SU-DHL-6 (cell line): ENCODE measurements around the gene DYNLT2B.

Experiments used
- H2AFZ ChIP-seq: fragments of 200-600 bp; sonication (generic); 2 replicates; pipeline ENCODE4 v1.6.1; 2014; ENCODE audit warnings: low read depth, mild to moderate bottlenecking, moderate library complexity, mixed read lengths, antibody characterized with exemption, low read length; ENCODE audit not compliant: severe bottlenecking
- H3F3A ChIP-seq: fragments of 200-600 bp; shearing (Covaris generic); 2 replicates; pipeline ENCODE4 v1.6.0; 2016; ENCODE audit warnings: antibody characterized with exemption, mild to moderate bottlenecking; ENCODE audit not compliant: insufficient read depth
- H3K27ac ChIP-seq: fragments of 200-600 bp; sonication (generic); 2 replicates; pipeline ENCODE4 v1.5.1; 2016; ENCODE audit warnings: low read depth, mild to moderate bottlenecking, low read length, moderate library complexity, mixed read lengths
- H3K27me3 ChIP-seq: fragments of 200-600 bp; sonication (generic), shearing (Covaris generic); 2 replicates; pipeline ENCODE4 v1.6.0; 2014; ENCODE audit warnings: mild to moderate bottlenecking, low read length
- H3K36me3 ChIP-seq: fragments of 200-600 bp; sonication (generic); 2 replicates; pipeline ENCODE4 v1.6.1; 2014; ENCODE audit warnings: mild to moderate bottlenecking, low read length, mixed read lengths
- H3K4me2 ChIP-seq: fragments of 300-600, 200-600 bp; shearing (Covaris generic), sonication (generic); 2 replicates; pipeline ENCODE4 v1.6.0; 2014; ENCODE audit warnings: low read length, low read depth, mild to moderate bottlenecking; ENCODE audit not compliant: poor library complexity, severe bottlenecking
- H3K4me3 ChIP-seq: fragments of 200-600 bp; sonication (generic); 2 replicates; pipeline ENCODE4 v1.5.1; 2014; ENCODE audit warnings: antibody characterized with exemption, low read length, mild to moderate bottlenecking, mixed read lengths; ENCODE audit not compliant: insufficient read depth, poor library complexity, severe bottlenecking
- H3K79me2 ChIP-seq: fragments of 200-600 bp; sonication (generic); 2 replicates; pipeline ENCODE4 v1.6.1; 2014; ENCODE audit warnings: mild to moderate bottlenecking, low read length, moderate library complexity; ENCODE audit not compliant: insufficient read depth
- H3K9ac ChIP-seq: fragments of 200-600 bp; sonication (generic); 2 replicates; pipeline ENCODE4 v1.7.0; 2014; ENCODE audit warnings: mild to moderate bottlenecking, low read length
- H3K9me2 ChIP-seq: fragments of 200-600 bp; sonication (generic); replicated peaks from 2 replicates; pipeline ENCODE4 v1.6.1; 2014; ENCODE audit warnings: low read length; ENCODE audit not compliant: insufficient read depth
- H3K9me3 ChIP-seq: fragments of 200-600 bp; sonication (generic); 2 replicates; pipeline ENCODE4 v1.6.1; 2014; ENCODE audit warnings: low read length, mixed read lengths; ENCODE audit not compliant: insufficient read depth
- H4K20me1 ChIP-seq: fragments of 200-600 bp; sonication (generic); 2 replicates; pipeline ENCODE4 v1.6.1; 2014; ENCODE audit warnings: low read depth, mild to moderate bottlenecking, antibody characterized with exemption, low read length, moderate library complexity, mixed read lengths
- EZH2phosphoT487 ChIP-seq: fragments of 200-600 bp; sonication (generic), shearing (Covaris generic); conservative IDR thresholded peaks from 2 replicates; pipeline ENCODE4 v1.6.1; 2018; ENCODE audit warnings: mild to moderate bottlenecking, antibody characterized with exemption, low read length, moderate library complexity, mixed read lengths
- TF ChIP-seq, protein P1 (sequence below): fragments of 200-600 bp; sonication (generic); IDR thresholded peaks from one replicate; pipeline ENCODE4 v1.5.1; 2017; ENCODE audit warnings: antibody characterized with exemption, mild to moderate bottlenecking, low read length, moderate library complexity; ENCODE audit not compliant: insufficient read depth, poor library complexity, severe bottlenecking

The DYNLT2B gene

GRCh38 chr3:196339493-196340254 lies 21.6 kb upstream of the DYNLT2B start:
- Histone ChIP-seq H2AFZ (no peak overlapping the region), H3F3A (peaks cover 3% of the 10 kb centered on the region; the same call in 1 of the 2 replicates), H3K79me2 (no peaks in the 10 kb centered on the region), H3K36me3 (no peaks in the 10 kb centered on the region), H3K27ac (no peak overlapping the region), H3K9me3 (no peaks in the 10 kb centered on the region), H3K27me3 (no peaks in the 10 kb centered on the region), H3K9ac (no peak overlapping the region), H3K4me3 (no peak overlapping the region), H3K9me2 (no peaks in the 10 kb centered on the region), H4K20me1 (no peaks in the 10 kb centered on the region), H3K4me2 (no peak overlapping the region)
- no peak for TF ChIP-seq EZH2phosphoT487
- TF ChIP-seq, protein P1, sequence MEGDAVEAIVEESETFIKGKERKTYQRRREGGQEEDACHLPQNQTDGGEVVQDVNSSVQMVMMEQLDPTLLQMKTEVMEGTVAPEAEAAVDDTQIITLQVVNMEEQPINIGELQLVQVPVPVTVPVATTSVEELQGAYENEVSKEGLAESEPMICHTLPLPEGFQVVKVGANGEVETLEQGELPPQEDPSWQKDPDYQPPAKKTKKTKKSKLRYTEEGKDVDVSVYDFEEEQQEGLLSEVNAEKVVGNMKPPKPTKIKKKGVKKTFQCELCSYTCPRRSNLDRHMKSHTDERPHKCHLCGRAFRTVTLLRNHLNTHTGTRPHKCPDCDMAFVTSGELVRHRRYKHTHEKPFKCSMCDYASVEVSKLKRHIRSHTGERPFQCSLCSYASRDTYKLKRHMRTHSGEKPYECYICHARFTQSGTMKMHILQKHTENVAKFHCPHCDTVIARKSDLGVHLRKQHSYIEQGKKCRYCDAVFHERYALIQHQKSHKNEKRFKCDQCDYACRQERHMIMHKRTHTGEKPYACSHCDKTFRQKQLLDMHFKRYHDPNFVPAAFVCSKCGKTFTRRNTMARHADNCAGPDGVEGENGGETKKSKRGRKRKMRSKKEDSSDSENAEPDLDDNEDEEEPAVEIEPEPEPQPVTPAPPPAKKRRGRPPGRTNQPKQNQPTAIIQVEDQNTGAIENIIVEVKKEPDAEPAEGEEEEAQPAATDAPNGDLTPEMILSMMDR: no peak

GRCh38 chr3:196339044-196339443 lies 21.0 kb upstream of the DYNLT2B start:
- H3F3A ChIP-seq: no peaks in the 10 kb centered on the region
- TF ChIP-seq, protein P1: no peak
- no peak for TF ChIP-seq EZH2phosphoT487
- no peak overlapping the region for H2AFZ ChIP-seq
- H3K4me3 ChIP-seq: no peak overlapping the region
- H3K9me3 ChIP-seq: no peaks in the 10 kb centered on the region
- no peaks in the 10 kb centered on the region for H3K27me3 ChIP-seq
- H3K27ac ChIP-seq: no peak overlapping the region
- no peaks in the 10 kb centered on the region for H3K36me3 ChIP-seq
- H3K9me2 ChIP-seq: no peaks in the 10 kb centered on the region
- H3K4me2 ChIP-seq: no peak overlapping the region
- H3K79me2 ChIP-seq: no peaks in the 10 kb centered on the region
- H3K9ac ChIP-seq: no peak overlapping the region
- no peaks in the 10 kb centered on the region for H4K20me1 ChIP-seq

GRCh38 chr3:196336319-196337145 lies 18.5 kb upstream of the DYNLT2B start:
- TF ChIP-seq, protein P1: no peak
- Histone ChIP-seq H4K20me1 (no peaks in the 10 kb centered on the region), H3K4me3 (no peak overlapping the region), H3K9ac (no peak overlapping the region), H3K9me3 (no peaks in the 10 kb centered on the region), H3K4me2 (no peak overlapping the region), H3K9me2 (no peaks in the 10 kb centered on the region), H3K79me2 (no peaks in the 10 kb centered on the region), H3F3A (no peaks in the 10 kb centered on the region), H3K27me3 (no peaks in the 10 kb centered on the region), H3K27ac (no peak overlapping the region), H2AFZ (no peak overlapping the region), H3K36me3 (no peaks in the 10 kb centered on the region)
